K562 (cell line): ENCODE data around the gene FKBP3. TPM values are rescaled to one million over a fixed set of nuclear protein-coding genes. Genes with fewer than 3 reads are reported as not detected.

Source experiments
- ATAC-seq: fragments of 200-7000 bp; cut with Tn5 transposase; 3 replicates; pipeline ENCODE4 v1.9.1; 2020; ENCODE audit warnings: moderate library complexity
- BruUV-seq: library from RNA; stranded (reverse); fragments of 400-500 nt; replicated peaks from 2 replicates; lab custom pipeline; 2021; lab: Mats Ljungman, UMichigan
- CTCF ChIA-PET: fragments of 300-600 bp; formaldehyde crosslinking; extraction: SDS; loops from one replicate; lab custom pipeline; 2021; ENCODE audit warnings: low intra/inter-chr PET ratio; lab: Yijun Ruan, JAX
- POLR2A ChIA-PET: fragments of 300-600, 350-650 bp; sonication (Branson Sonifier 250); formaldehyde crosslinking; extraction: SDS; loops from one replicate; lab custom pipeline; 2021; ENCODE audit warnings: antibody characterized with exemption, inconsistent platforms; lab: Yijun Ruan, JAX
- DNase-seq, 4 experiments: peaks; one replicate each; pipeline versions ENCODE4 v3.0.0 to v3.0.0-alpha.2; 2011 to 2018; ENCODE audit warnings: low spot score in 3 of 4, mixed read lengths in 3 of 4; ENCODE audit errors: extremely low read depth in 1 of 4
- FAIRE-seq: peaks from 2 replicates; lab custom pipeline; 2011; peaks lifted over from hg19 to GRCh38; lab: Jason Lieb, UNC
- H2AFZ ChIP-seq: 2 replicates; pipeline ENCODE4 v1.6.0; 2011; ENCODE audit warnings: low read depth, low read length, control low read depth, inconsistent platforms
- H3K27ac ChIP-seq: fragments of 200-600 bp; 3 replicates; pipeline ENCODE4 v1.8.0; 2011; ENCODE audit warnings: low read depth, mild to moderate bottlenecking, control low read depth, inconsistent platforms, low read length, moderate library complexity, mixed read lengths; ENCODE audit errors: extremely low read depth
- H3K27me3 ChIP-seq, 2 experiments: fragments of 300-600 bp in 1 of 2; 2 replicates in 1 of 2; 3 replicates in 1 of 2; pipeline versions ENCODE4 v1.6.0 to v1.8.0; 2011; ENCODE audit warnings: inconsistent platforms in 2 of 2, low read length in 2 of 2, mild to moderate bottlenecking in 1 of 2, mixed read lengths in 1 of 2, moderate library complexity in 1 of 2; ENCODE audit not compliant: control insufficient read depth in 2 of 2, insufficient read depth in 2 of 2
- H3K36me3 ChIP-seq: fragments of 300-600 bp; 3 replicates; pipeline ENCODE4 v1.8.0; 2011; ENCODE audit warnings: mild to moderate bottlenecking, low read length, inconsistent platforms; ENCODE audit not compliant: control insufficient read depth, insufficient read depth
- H3K4me1 ChIP-seq, 2 experiments: fragments of 200-600 bp in 1 of 2; replicated peaks in 1 of 2; 2 replicates in 1 of 2; 3 replicates in 1 of 2; pipeline versions ENCODE4 v1.5.1 to v1.8.0; 2011; ENCODE audit warnings: inconsistent platforms in 2 of 2, low read length in 2 of 2, mild to moderate bottlenecking in 1 of 2, mixed read lengths in 1 of 2, moderate library complexity in 1 of 2; ENCODE audit not compliant: control insufficient read depth in 2 of 2, insufficient read depth in 2 of 2
- H3K4me2 ChIP-seq: 2 replicates; pipeline ENCODE4 v1.6.1; 2011; ENCODE audit warnings: low read length, control low read depth, inconsistent platforms, mixed read lengths; ENCODE audit not compliant: insufficient read depth
- H3K4me3 ChIP-seq: fragments of 200-600 bp; sonication (generic), shearing (Covaris generic); 2 replicates; pipeline ENCODE4 v1.5.1; 2016; ENCODE audit warnings: control low read depth, inconsistent platforms
- H3K79me2 ChIP-seq: fragments of 200-600 bp; 3 replicates; pipeline ENCODE4 v1.8.0; 2011; ENCODE audit warnings: low read length, inconsistent platforms; ENCODE audit not compliant: control insufficient read depth, insufficient read depth
- H3K9ac ChIP-seq, 2 experiments: 2 replicates each; pipeline versions ENCODE4 v1.6.0 to v1.6.1; 2011; ENCODE audit warnings: low read depth in 2 of 2, low read length in 2 of 2, control low read depth in 1 of 2, inconsistent platforms in 1 of 2, mild to moderate bottlenecking in 1 of 2, mixed read lengths in 1 of 2; ENCODE audit not compliant: insufficient read depth in 1 of 2
- H3K9me1 ChIP-seq: one replicate; pipeline ENCODE4 v1.6.0; 2011; ENCODE audit warnings: inconsistent platforms, mild to moderate bottlenecking, low read length, moderate library complexity; ENCODE audit not compliant: control insufficient read depth, insufficient read depth
- H3K9me3 ChIP-seq: replicated peaks from 2 replicates; pipeline ENCODE4 v1.5.1; 2011; ENCODE audit warnings: low read depth, low read length, inconsistent platforms; ENCODE audit not compliant: control insufficient read depth, insufficient read depth
- H4K20me1 ChIP-seq: replicated peaks from 2 replicates; pipeline ENCODE4 v1.6.1; 2011; ENCODE audit warnings: low read length, inconsistent platforms, mixed read lengths; ENCODE audit not compliant: control insufficient read depth, insufficient read depth
- ARID2 ChIP-seq: fragments of 450-650 bp; IDR thresholded peaks from 2 replicates; pipeline ENCODE4 v1.6.1; 2017; ENCODE audit warnings: antibody characterized with exemption, mild to moderate bottlenecking
- ASH1L ChIP-seq: fragments of 450-650 bp; IDR thresholded peaks from 2 replicates; pipeline ENCODE4 v1.6.1; 2018; ENCODE audit warnings: borderline replicate concordance, mild to moderate bottlenecking, low read depth; ENCODE audit not compliant: partially characterized antibody
- E2F3 ChIP-seq: fragments of 250-450 bp; sonication (Bioruptor Pico); IDR thresholded peaks from 2 replicates; pipeline ENCODE4 v1.4.0; 2020; ENCODE audit warnings: mild to moderate bottlenecking
- MAZ ChIP-seq, 2 experiments: fragments of 450-650 bp in 1 of 2; sonication (generic) in 1 of 2; formaldehyde crosslinking; IDR thresholded peaks in 1 of 2; conservative IDR thresholded peaks in 1 of 2; 2 replicates each; pipeline versions ENCODE4 v1.4.0 to v1.5.0; 2020; ENCODE audit warnings: mild to moderate bottlenecking in 1 of 2, missing genetic modification reagents in 1 of 2
- MCM7 ChIP-seq, 2 experiments: fragments of 450-650 bp; IDR thresholded peaks; 2 replicates each; pipeline ENCODE4 v1.6.1; 2016 to 2018
- TARDBP ChIP-seq: fragments of 450-650 bp; IDR thresholded peaks from 2 replicates; pipeline ENCODE4 v1.6.1; 2016
- TEAD2 ChIP-seq: fragments of 450-650 bp; IDR thresholded peaks from 2 replicates; pipeline ENCODE4 v1.6.1; 2016; ENCODE audit warnings: missing genetic modification characterization, control low read depth, missing compliant biosample characterization
- ZNF263 ChIP-seq: sonication (generic); formaldehyde crosslinking; IDR thresholded peaks from 2 replicates; pipeline ENCODE4 v1.8.0; 2022; ENCODE audit warnings: mild to moderate bottlenecking, missing genetic modification reagents, borderline replicate concordance
- in situ Hi-C: fragments of 300-500 bp; cut with MboI; formaldehyde crosslinking; loops from 4 replicates; pipeline ENCODE4 v1.15.0; 2018; ENCODE audit warnings: inconsistent platforms, mixed read lengths
- intact Hi-C: fragments of 100-400 bp; cut with micrococcal nuclease; formaldehyde crosslinking; loops from 2 replicates; pipeline ENCODE4 v1.14.2; 2022
- polyA plus RNA-seq, 8 experiments: library from polyadenylated mRNA; depleted of rRNA in 4 of 8; stranded (reverse) in 5 of 8; unstranded in 3 of 8; fragments of >200 nt; fragmentation: Nextera tagmentation in 2 of 8; fragmentation: Illumina TruSeq in 1 of 8; extraction: Ambion mirVana in 2 of 8; extraction: Trizol in 1 of 8; gene quantifications; 2 replicates each; pipeline versions ENCODE4 v1.2.1 to v1.2.3, GENCODE V29; 2011 to 2014; ENCODE audit warnings: inconsistent platforms in 1 of 8, missing spikeins in 1 of 8
- total RNA-seq, 7 experiments: library from RNA; depleted of rRNA in 6 of 7; stranded (reverse); fragments of >200 nt in 6 of 7; fragmentation: Illumina TruSeq in 2 of 7; extraction: Trizol in 2 of 7; gene quantifications; 2 replicates each; pipeline versions ENCODE4 v1.2.1 to v1.2.3, GENCODE V29; 2011 to 2021; ENCODE audit warnings: low replicate concordance in 1 of 7
- TF ChIP-seq, protein P1 (sequence below): fragments of 250-450 bp; sonication (Bioruptor Pico); IDR thresholded peaks from 2 replicates; pipeline ENCODE4 v1.8.0; 2021; ENCODE audit warnings: mild to moderate bottlenecking, moderate library complexity
- TF ChIP-seq, protein P2 (sequence below): fragments of 200-800 bp; sonication (Bioruptor generic); IDR thresholded peaks from 2 replicates; pipeline ENCODE4 v1.6.1; 2017; ENCODE audit warnings: missing genetic modification characterization, missing compliant biosample characterization
- TF ChIP-seq, protein P3 (sequence below): fragments of 250-450 bp; sonication (Bioruptor Pico); IDR thresholded peaks from 2 replicates; pipeline ENCODE4 v1.8.0; 2021; ENCODE audit warnings: borderline replicate concordance, mild to moderate bottlenecking, moderate library complexity; ENCODE audit not compliant: poor library complexity, severe bottlenecking
- TF ChIP-seq, protein P4 (sequence below), 2 experiments: fragments of 200-800 bp in 1 of 2; sonication (Bioruptor generic) in 1 of 2; sonication (generic) in 1 of 2; formaldehyde crosslinking in 1 of 2; IDR thresholded peaks in 1 of 2; conservative IDR thresholded peaks in 1 of 2; 2 replicates each; pipeline versions ENCODE4 v1.5.0 to v1.6.1; 2016 to 2020; ENCODE audit warnings: missing compliant biosample characterization in 1 of 2, missing genetic modification characterization in 1 of 2, missing genetic modification reagents in 1 of 2

The FKBP3 gene
- total and polyA plus RNA-seq, 9 of the 15 experiments (the other 6 are each of a cell fraction or from before 2014, with no cell fraction given), result 43.6 to 107 (median 65.2) TPM

DNA sequence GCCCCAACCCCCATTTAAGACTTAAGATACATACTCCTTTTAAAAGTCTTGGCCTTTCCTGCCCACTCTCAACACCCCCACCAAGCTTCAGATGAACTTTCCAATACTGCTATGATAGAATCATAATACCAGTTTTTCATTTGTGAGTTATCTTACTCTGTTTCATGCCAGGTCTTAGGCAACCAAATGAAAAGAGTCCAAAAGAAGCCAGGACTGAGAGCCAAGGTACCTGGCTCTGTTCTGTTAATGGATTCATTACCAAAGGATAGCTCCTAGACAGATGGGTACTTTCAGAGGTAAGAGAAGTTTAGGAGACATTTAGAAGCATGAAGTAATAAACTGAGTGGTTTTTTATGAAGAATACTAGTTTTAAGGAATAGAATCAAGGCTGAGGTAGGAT lies 35.6 kb upstream of the FKBP3 start (continued):
- TF ChIP-seq MAZ (CRISPR knock-in tag; conservative IDR thresholded peaks at IDR 0.05 in 1 of 2, IDR thresholded peaks at IDR 0.05 in 1 of 2), result no peak
- TF ChIP-seq TEAD2 (tag), result no peak
- TF ChIP-seq ARID2, result no peak
- TF ChIP-seq, protein P1, sequence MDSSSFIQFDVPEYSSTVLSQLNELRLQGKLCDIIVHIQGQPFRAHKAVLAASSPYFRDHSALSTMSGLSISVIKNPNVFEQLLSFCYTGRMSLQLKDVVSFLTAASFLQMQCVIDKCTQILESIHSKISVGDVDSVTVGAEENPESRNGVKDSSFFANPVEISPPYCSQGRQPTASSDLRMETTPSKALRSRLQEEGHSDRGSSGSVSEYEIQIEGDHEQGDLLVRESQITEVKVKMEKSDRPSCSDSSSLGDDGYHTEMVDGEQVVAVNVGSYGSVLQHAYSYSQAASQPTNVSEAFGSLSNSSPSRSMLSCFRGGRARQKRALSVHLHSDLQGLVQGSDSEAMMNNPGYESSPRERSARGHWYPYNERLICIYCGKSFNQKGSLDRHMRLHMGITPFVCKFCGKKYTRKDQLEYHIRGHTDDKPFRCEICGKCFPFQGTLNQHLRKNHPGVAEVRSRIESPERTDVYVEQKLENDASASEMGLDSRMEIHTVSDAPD (CRISPR knock-in tag), result no peak
- TF ChIP-seq ZNF263 (CRISPR knock-in tag), result no peak
- TF ChIP-seq ASH1L, result no peak
- TF ChIP-seq, protein P2, sequence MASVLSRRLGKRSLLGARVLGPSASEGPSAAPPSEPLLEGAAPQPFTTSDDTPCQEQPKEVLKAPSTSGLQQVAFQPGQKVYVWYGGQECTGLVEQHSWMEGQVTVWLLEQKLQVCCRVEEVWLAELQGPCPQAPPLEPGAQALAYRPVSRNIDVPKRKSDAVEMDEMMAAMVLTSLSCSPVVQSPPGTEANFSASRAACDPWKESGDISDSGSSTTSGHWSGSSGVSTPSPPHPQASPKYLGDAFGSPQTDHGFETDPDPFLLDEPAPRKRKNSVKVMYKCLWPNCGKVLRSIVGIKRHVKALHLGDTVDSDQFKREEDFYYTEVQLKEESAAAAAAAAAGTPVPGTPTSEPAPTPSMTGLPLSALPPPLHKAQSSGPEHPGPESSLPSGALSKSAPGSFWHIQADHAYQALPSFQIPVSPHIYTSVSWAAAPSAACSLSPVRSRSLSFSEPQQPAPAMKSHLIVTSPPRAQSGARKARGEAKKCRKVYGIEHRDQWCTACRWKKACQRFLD (CRISPR knock-in tag), result no peak
- TF ChIP-seq TARDBP, result no peak
- no peak for TF ChIP-seq MCM7 (IDR thresholded peaks at IDR 0.05)

DNA sequence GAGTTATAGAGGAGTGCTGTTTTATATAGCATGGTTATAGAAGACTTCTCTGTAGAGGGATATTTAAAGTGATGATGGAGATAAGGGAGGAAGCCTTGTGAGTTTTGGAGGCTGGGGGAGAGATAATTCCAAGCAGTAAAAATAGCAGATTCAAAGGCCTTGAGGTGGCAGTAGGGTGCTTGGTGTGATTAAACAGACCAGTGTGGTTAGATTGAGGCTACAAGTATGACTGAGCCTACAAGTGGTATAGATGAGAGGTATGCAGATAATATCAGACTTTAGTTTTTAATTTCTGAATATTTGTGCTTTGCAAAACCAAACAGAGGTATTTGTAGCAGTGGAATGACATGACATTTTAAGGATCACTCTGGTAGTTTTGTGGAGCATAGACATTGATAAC lies 21.8 kb upstream of the FKBP3 start:
- in situ Hi-C loops, result no loop called here

More for the DNA sequence above, 21.8 kb upstream of the FKBP3 start:
- ATAC-seq, result no peak
- Histone ChIP-seq H3K9me1 (no peaks in the 10 kb centered on the region), H3K79me2 (no peaks in the 10 kb centered on the region), H3K4me2 (no peak overlapping the region), H2AFZ (no peak overlapping the region), H3K27me3 (no peaks in the 10 kb centered on the region), H3K27ac (no peak overlapping the region), H3K36me3 (peaks cover 17% of the 10 kb centered on the region; the same call in 1 of the 3 replicates), H4K20me1 (no peaks in the 10 kb centered on the region)
- ChIA-PET CTCF (no interaction called here), POLR2A (interaction anchor here (1.2 kb wide), 1 partner anchor 9 kb away, joined by 3 read pairs; no protein-coding TSS in a partner anchor)
- FAIRE-seq, result no peak
- intact Hi-C loops, result no loop called here
- no peak for TF ChIP-seq E2F3 (CRISPR knock-in tag)
- TF ChIP-seq, protein P3, sequence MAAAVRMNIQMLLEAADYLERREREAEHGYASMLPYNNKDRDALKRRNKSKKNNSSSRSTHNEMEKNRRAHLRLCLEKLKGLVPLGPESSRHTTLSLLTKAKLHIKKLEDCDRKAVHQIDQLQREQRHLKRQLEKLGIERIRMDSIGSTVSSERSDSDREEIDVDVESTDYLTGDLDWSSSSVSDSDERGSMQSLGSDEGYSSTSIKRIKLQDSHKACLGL (CRISPR knock-in tag), result no peak
- TF ChIP-seq, protein P4, sequence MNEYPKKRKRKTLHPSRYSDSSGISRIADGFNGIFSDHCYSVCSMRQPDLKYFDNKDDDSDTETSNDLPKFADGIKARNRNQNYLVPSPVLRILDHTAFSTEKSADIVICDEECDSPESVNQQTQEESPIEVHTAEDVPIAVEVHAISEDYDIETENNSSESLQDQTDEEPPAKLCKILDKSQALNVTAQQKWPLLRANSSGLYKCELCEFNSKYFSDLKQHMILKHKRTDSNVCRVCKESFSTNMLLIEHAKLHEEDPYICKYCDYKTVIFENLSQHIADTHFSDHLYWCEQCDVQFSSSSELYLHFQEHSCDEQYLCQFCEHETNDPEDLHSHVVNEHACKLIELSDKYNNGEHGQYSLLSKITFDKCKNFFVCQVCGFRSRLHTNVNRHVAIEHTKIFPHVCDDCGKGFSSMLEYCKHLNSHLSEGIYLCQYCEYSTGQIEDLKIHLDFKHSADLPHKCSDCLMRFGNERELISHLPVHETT (CRISPR knock-in tag; conservative IDR thresholded peaks at IDR 0.05 in 1 of 2, IDR thresholded peaks at IDR 0.05 in 1 of 2), result no peak
- TF ChIP-seq, all 486 proteins: peak for 0
- Histone ChIP-seq H3K9ac (no peak overlapping the region), H3K9me3 (no peaks in the 10 kb centered on the region), H3K4me1 (no peaks in the 10 kb centered on the region; a peak in 1 of 5 replicates), H3K4me3 (no peak overlapping the region)
- no peak for DNase-seq
- BruUV-seq, result no TSS peak
